ENCODE results near the gene ARPP21. TPM values are rescaled to one million over a fixed set of nuclear protein-coding genes. Genes with fewer than 3 reads are reported as not detected.

The ARPP21 gene
- total RNA-seq, 1 experiment from 2014 or later: 0.41 TPM

- in situ Hi-C loops (cut with HindIII; ENCODE audit: low pct_unique_long_range_greater_than_20kb, low sequenced_read_pairs): no loop called here
- DNase-seq (ENCODE audit: low read depth): no peak
Measured at GRCh38 chr3:35666888-35667287, 27.6 kb downstream of the ARPP21 start.

GRCh38 chr3:35670408-35670965 is 31.2 kb downstream of the ARPP21 start:
- no peak for DNase-seq (ENCODE audit: low read depth)
- in situ Hi-C loops (cut with HindIII; ENCODE audit: low pct_unique_long_range_greater_than_20kb, low sequenced_read_pairs): no loop called here

- in situ Hi-C loops (cut with HindIII; ENCODE audit: low pct_unique_long_range_greater_than_20kb, low sequenced_read_pairs): no loop called here
Measured at GRCh38 chr3:35671483-35671882, 32.2 kb downstream of the ARPP21 start.

GRCh38 chr3:35673017-35673416 is 33.7 kb downstream of the ARPP21 start:
- in situ Hi-C loops (cut with HindIII; ENCODE audit: low pct_unique_long_range_greater_than_20kb, low sequenced_read_pairs): no loop called here

More at GRCh38 chr3:35671483-35671882, 32.2 kb downstream of the ARPP21 start:
- DNase-seq (ENCODE audit: low read depth): no peak

GRCh38 chr3:35674451-35675109 is 35.3 kb downstream of the ARPP21 start:
- DNase-seq (ENCODE audit: low read depth): no peak
- in situ Hi-C loops (cut with HindIII; ENCODE audit: low pct_unique_long_range_greater_than_20kb, low sequenced_read_pairs): no loop called here

More at GRCh38 chr3:35673017-35673416, 33.7 kb downstream of the ARPP21 start:
- no peak for DNase-seq (ENCODE audit: low read depth)

- no peak for DNase-seq (ENCODE audit: low read depth)
- in situ Hi-C loops (cut with HindIII; ENCODE audit: low pct_unique_long_range_greater_than_20kb, low sequenced_read_pairs): no loop called here
Measured at GRCh38 chr3:35675206-35675605, 35.9 kb downstream of the ARPP21 start.

GRCh38 chr3:35675621-35676020 is 36.3 kb downstream of the ARPP21 start:
- DNase-seq (ENCODE audit: low read depth): no peak
- in situ Hi-C loops (cut with HindIII; ENCODE audit: low pct_unique_long_range_greater_than_20kb, low sequenced_read_pairs): no loop called here

GRCh38 chr3:35677797-35678196 is 38.5 kb downstream of the ARPP21 start:
- in situ Hi-C loops (cut with HindIII; ENCODE audit: low pct_unique_long_range_greater_than_20kb, low sequenced_read_pairs): no loop called here
- DNase-seq (ENCODE audit: low read depth): no peak

- DNase-seq (ENCODE audit: low read depth): no peak
- in situ Hi-C loops (cut with HindIII; ENCODE audit: low pct_unique_long_range_greater_than_20kb, low sequenced_read_pairs): no loop called here
Measured at GRCh38 chr3:35678643-35679161, 39.4 kb downstream of the ARPP21 start.

GRCh38 chr3:35679409-35680080 is 40.2 kb downstream of the ARPP21 start:
- in situ Hi-C loops (cut with HindIII; ENCODE audit: low pct_unique_long_range_greater_than_20kb, low sequenced_read_pairs): no loop called here
- no peak for DNase-seq (ENCODE audit: low read depth)

- in situ Hi-C loops (cut with HindIII; ENCODE audit: low pct_unique_long_range_greater_than_20kb, low sequenced_read_pairs): no loop called here
- DNase-seq (ENCODE audit: low read depth): no peak
Measured at GRCh38 chr3:35680866-35681650, 41.7 kb downstream of the ARPP21 start.

- in situ Hi-C loops (cut with HindIII; ENCODE audit: low pct_unique_long_range_greater_than_20kb, low sequenced_read_pairs): no loop called here
- DNase-seq (ENCODE audit: low read depth): no peak
Measured at GRCh38 chr3:35685153-35685552, 45.8 kb downstream of the ARPP21 start.

GRCh38 chr3:35688826-35689225 is 49.5 kb downstream of the ARPP21 start:
- in situ Hi-C loops (cut with HindIII; ENCODE audit: low pct_unique_long_range_greater_than_20kb, low sequenced_read_pairs): no loop called here
- DNase-seq (ENCODE audit: low read depth): no peak

- in situ Hi-C loops (cut with HindIII; ENCODE audit: low pct_unique_long_range_greater_than_20kb, low sequenced_read_pairs): no loop called here
- DNase-seq (ENCODE audit: low read depth): no peak
Measured at GRCh38 chr3:35690271-35690670, 50.9 kb downstream of the ARPP21 start.

GRCh38 chr3:35705904-35706303 is 66.6 kb downstream of the ARPP21 start:
- in situ Hi-C loops (cut with HindIII; ENCODE audit: low pct_unique_long_range_greater_than_20kb, low sequenced_read_pairs): no loop called here
- DNase-seq (ENCODE audit: low read depth): no peak

- in situ Hi-C loops (cut with HindIII; ENCODE audit: low pct_unique_long_range_greater_than_20kb, low sequenced_read_pairs): no loop called here
- DNase-seq (ENCODE audit: low read depth): no peak
Measured at GRCh38 chr3:35707904-35708303, 68.6 kb downstream of the ARPP21 start.

GRCh38 chr3:35708394-35709271 is 69.3 kb downstream of the ARPP21 start:
- in situ Hi-C loops (cut with HindIII; ENCODE audit: low pct_unique_long_range_greater_than_20kb, low sequenced_read_pairs): no loop called here
- no peak for DNase-seq (ENCODE audit: low read depth)

- in situ Hi-C loops (cut with HindIII; ENCODE audit: low pct_unique_long_range_greater_than_20kb, low sequenced_read_pairs): no loop called here
- no peak for DNase-seq (ENCODE audit: low read depth)
Measured at GRCh38 chr3:35709691-35710090, 70.4 kb downstream of the ARPP21 start.

Data from Caki2 (cell line).